Trophoblast cell (in vitro differentiated cells and primary cell): ENCODE measurements around the gene TAF11.
"Not testable (repeated sequence)": the region's sequence is repeated elsewhere in the genome, so short reads cannot be mapped to it uniquely, and the experiment has no call there.

Source experiments
- DNase-seq, 2 donors: peaks; one replicate each; pipeline ENCODE4 v3.0.0-alpha.2; 2016
- H2AFZ ChIP-seq: 2 replicates; pipeline ENCODE4 v1.6.1; 2013; ENCODE audit warnings: low read length, moderate library complexity, mild to moderate bottlenecking; ENCODE audit not compliant: insufficient read depth, poor library complexity
- H2AK5ac ChIP-seq: 2 replicates; pipeline ENCODE4 v1.6.1; 2013; ENCODE audit warnings: mild to moderate bottlenecking, low read length
- H2BK120ac ChIP-seq: 2 replicates; pipeline ENCODE4 v1.6.1; 2013; ENCODE audit warnings: low read length, mild to moderate bottlenecking, moderate library complexity; ENCODE audit not compliant: insufficient read depth, poor library complexity
- H2BK12ac ChIP-seq: 2 replicates; pipeline ENCODE4 v1.6.1; 2013; ENCODE audit warnings: mild to moderate bottlenecking, low read length, moderate library complexity
- H2BK5ac ChIP-seq: 2 replicates; pipeline ENCODE4 v1.6.1; 2013; ENCODE audit warnings: low read length, low read depth, moderate library complexity, mild to moderate bottlenecking; ENCODE audit not compliant: poor library complexity
- H3K14ac ChIP-seq: 2 replicates; pipeline ENCODE4 v1.6.1; 2013; ENCODE audit warnings: mild to moderate bottlenecking, low read length
- H3K18ac ChIP-seq: 2 replicates; pipeline ENCODE4 v1.6.1; 2013; ENCODE audit warnings: mild to moderate bottlenecking, low read length
- H3K23ac ChIP-seq: 2 replicates; pipeline ENCODE4 v1.6.1; 2013; ENCODE audit warnings: low read length
- H3K27ac ChIP-seq: 2 replicates; pipeline ENCODE4 v1.5.1; 2013; ENCODE audit warnings: low read depth, mild to moderate bottlenecking, inconsistent platforms, low read length, moderate library complexity
- H3K27me3 ChIP-seq: 2 replicates; pipeline ENCODE4 v1.6.1; 2013; ENCODE audit warnings: inconsistent platforms, mild to moderate bottlenecking, low read length, moderate library complexity; ENCODE audit not compliant: insufficient read depth
- H3K36me3 ChIP-seq, 2 experiments: 1 replicate in 1 of 2; 2 replicates in 1 of 2; pipeline ENCODE4 v1.6.1; 2013; ENCODE audit warnings: low read length in 2 of 2, mild to moderate bottlenecking in 2 of 2, moderate library complexity in 1 of 2; ENCODE audit not compliant: insufficient read depth in 2 of 2, control insufficient read depth in 1 of 2
- H3K4ac ChIP-seq: 2 replicates; pipeline ENCODE4 v1.6.1; 2013; ENCODE audit warnings: low read depth, mild to moderate bottlenecking, low read length, moderate library complexity
- H3K4me1 ChIP-seq, 2 experiments: 1 replicate in 1 of 2; 2 replicates in 1 of 2; pipeline ENCODE4 v1.6.1; 2013; ENCODE audit warnings: low read length in 2 of 2, mild to moderate bottlenecking in 2 of 2, moderate library complexity in 1 of 2; ENCODE audit not compliant: insufficient read depth in 2 of 2, control insufficient read depth in 1 of 2
- H3K4me2 ChIP-seq: 2 replicates; pipeline ENCODE4 v1.6.1; 2013; ENCODE audit warnings: inconsistent platforms, mild to moderate bottlenecking, low read length, moderate library complexity
- H3K4me3 ChIP-seq: 2 replicates; pipeline ENCODE4 v1.5.1; 2013; ENCODE audit warnings: mild to moderate bottlenecking, low read depth, low read length, inconsistent platforms
- H3K79me1 ChIP-seq: one replicate; pipeline ENCODE4 v1.6.1; 2013; ENCODE audit warnings: low read length
- H3K79me2 ChIP-seq: 2 replicates; pipeline ENCODE4 v1.6.1; 2013; ENCODE audit warnings: low read length, mild to moderate bottlenecking; ENCODE audit not compliant: control insufficient read depth, insufficient read depth, poor library complexity
- H3K9ac ChIP-seq: 2 replicates; pipeline ENCODE4 v1.6.1; 2013; ENCODE audit warnings: mild to moderate bottlenecking, low read length
- H3K9me3 ChIP-seq: 2 replicates; pipeline ENCODE4 v1.6.1; 2013; ENCODE audit warnings: low read depth, mild to moderate bottlenecking, control low read depth, inconsistent platforms, low read length; ENCODE audit not compliant: insufficient read depth
- H4K12ac ChIP-seq: 2 replicates; pipeline ENCODE4 v1.6.1; 2013; ENCODE audit warnings: low read depth, mild to moderate bottlenecking, low read length, moderate library complexity
- H4K8ac ChIP-seq: 2 replicates; pipeline ENCODE4 v1.6.1; 2013; ENCODE audit warnings: low read depth, mild to moderate bottlenecking, low read length, moderate library complexity
- H4K91ac ChIP-seq: one replicate; pipeline ENCODE4 v1.6.1; 2013; ENCODE audit warnings: low read depth, mild to moderate bottlenecking, low read length, moderate library complexity
- WGBS: extraction: QIAGEN DNeasy Blood & Tissue Kit; methylation state at CpG from one replicate; pipeline ENCODE4 v1.1.7; 2013; ENCODE audit warnings: missing lambda C conversion rate; ENCODE audit not compliant: insufficient read length, insufficient coverage; ENCODE audit errors: extremely low coverage; 5-methylcytosine and 5-hydroxymethylcytosine counted together

TAF11 gene

GRCh38 chr6:34884996-34885395 lies 2.8 kb downstream of the TAF11 start:
- Histone ChIP-seq H4K12ac (no peak overlapping the region), H3K79me1 (peaks cover 6% of the 10 kb centered on the region), H3K36me3 (peaks cover 3 to 4% of the 10 kb centered on the region in 2 experiments), H3K79me2 (peaks cover 7% of the 10 kb centered on the region), H2BK120ac (no peak overlapping the region), H2AFZ (no peak overlapping the region), H3K4me2 (no peak overlapping the region), H3K9me3 (no peaks in the 10 kb centered on the region), H3K27ac (no peak overlapping the region), H4K8ac (no peak overlapping the region), H3K4ac (no peak overlapping the region), H3K9ac (no peak overlapping the region), H2BK12ac (no peak overlapping the region), H3K14ac (no peak overlapping the region), H3K27me3 (no peaks in the 10 kb centered on the region), H3K23ac (no peak overlapping the region), H3K18ac (no peak overlapping the region), H2BK5ac (no peak overlapping the region), H3K4me1 (peaks cover 0 to 1% of the 10 kb centered on the region in 2 experiments), H4K91ac (no peak overlapping the region), H2AK5ac (no peak overlapping the region), H3K4me3 (no peak overlapping the region)
- DNase-seq, result no peak
- no CpG with 5 or more reads among the region's 2 CpGs for WGBS

GRCh38 chr6:34884073-34884472 lies 3.8 kb downstream of the TAF11 start:
- not testable (repeated sequence) for H3K18ac ChIP-seq

GRCh38 chr6:34877869-34878485 lies 9.9 kb downstream of the TAF11 start:
- peaks cover 9 to 13% of the 10 kb centered on the region in 2 experiments for H3K36me3 ChIP-seq
- no peak overlapping the region for H2BK5ac ChIP-seq
- H3K9ac ChIP-seq, result no peak overlapping the region
- no CpG with 5 or more reads among the region's 5 CpGs for WGBS
- no peak overlapping the region for H2AK5ac ChIP-seq
- H2BK120ac ChIP-seq, result no peak overlapping the region
- no peak overlapping the region for H4K91ac ChIP-seq
- no peaks in the 10 kb centered on the region for H3K27me3 ChIP-seq
- no peak overlapping the region for H3K4me2 ChIP-seq
- H3K14ac ChIP-seq, result no peak overlapping the region
- no peak overlapping the region for H4K8ac ChIP-seq
- H3K4me3 ChIP-seq, result no peak overlapping the region
- no peaks in the 10 kb centered on the region for H3K79me1 ChIP-seq
- no peak overlapping the region for H4K12ac ChIP-seq
- H3K27ac ChIP-seq, result no peak overlapping the region
- H3K9me3 ChIP-seq, result no peaks in the 10 kb centered on the region
- DNase-seq, result no peak
- no peak overlapping the region for H2AFZ ChIP-seq
- H3K4me1 ChIP-seq, result no peaks in the 10 kb centered on the region
- no peak overlapping the region for H3K23ac ChIP-seq
- H3K4ac ChIP-seq, result no peak overlapping the region
- H3K79me2 ChIP-seq, result no peaks in the 10 kb centered on the region
- H3K18ac ChIP-seq, result no peak overlapping the region
- no peak overlapping the region for H2BK12ac ChIP-seq

More at GRCh38 chr6:34884073-34884472, 3.8 kb downstream of the TAF11 start:
- not testable (repeated sequence) for H3K9ac ChIP-seq, H2AFZ ChIP-seq, H2BK12ac ChIP-seq, H3K4me1 ChIP-seq, H3K23ac ChIP-seq, H3K9me3 ChIP-seq, DNase-seq, H3K27me3 ChIP-seq, H3K79me2 ChIP-seq, H2BK120ac ChIP-seq, H2BK5ac ChIP-seq, H4K12ac ChIP-seq, H4K91ac ChIP-seq, H3K27ac ChIP-seq, H3K36me3 ChIP-seq, H2AK5ac ChIP-seq, H3K14ac ChIP-seq, H3K4me2 ChIP-seq, H3K4ac ChIP-seq, H4K8ac ChIP-seq, H3K79me1 ChIP-seq, H3K4me3 ChIP-seq
- WGBS, result no CpG with 5 or more reads among the region's 1 CpG

- Histone ChIP-seq H4K91ac (no peak overlapping the region), H3K27ac (no peak overlapping the region), H2BK120ac (no peak overlapping the region), H4K12ac (no peak overlapping the region), H2BK5ac (no peak overlapping the region), H3K18ac (no peak overlapping the region), H3K79me2 (no peaks in the 10 kb centered on the region), H3K9ac (no peak overlapping the region), H3K4me2 (no peak overlapping the region), H3K4me3 (no peak overlapping the region), H3K14ac (no peak overlapping the region), H2AK5ac (no peak overlapping the region), H4K8ac (no peak overlapping the region), H3K9me3 (no peaks in the 10 kb centered on the region), H3K23ac (no peak overlapping the region), H3K4ac (no peak overlapping the region), H3K79me1 (no peaks in the 10 kb centered on the region), H3K36me3 (peaks cover 13 to 19% of the 10 kb centered on the region in 2 experiments), H2BK12ac (no peak overlapping the region), H2AFZ (no peak overlapping the region), H3K4me1 (no peaks in the 10 kb centered on the region), H3K27me3 (no peaks in the 10 kb centered on the region)
- no peak for DNase-seq
- WGBS, result no CpG with 5 or more reads among the region's 1 CpG
Observed at GRCh38 chr6:34877259-34877658, 10.6 kb downstream of the TAF11 start.
